Measurements from ENCODE around the gene GP2. TPM values are rescaled to one million over a fixed set of nuclear protein-coding genes. Genes with fewer than 3 reads are reported as not detected.

Gene GP2
- polyA plus RNA-seq, 1 of the 3 experiments (the other 2 are of a cell fraction) = not detected

DNA sequence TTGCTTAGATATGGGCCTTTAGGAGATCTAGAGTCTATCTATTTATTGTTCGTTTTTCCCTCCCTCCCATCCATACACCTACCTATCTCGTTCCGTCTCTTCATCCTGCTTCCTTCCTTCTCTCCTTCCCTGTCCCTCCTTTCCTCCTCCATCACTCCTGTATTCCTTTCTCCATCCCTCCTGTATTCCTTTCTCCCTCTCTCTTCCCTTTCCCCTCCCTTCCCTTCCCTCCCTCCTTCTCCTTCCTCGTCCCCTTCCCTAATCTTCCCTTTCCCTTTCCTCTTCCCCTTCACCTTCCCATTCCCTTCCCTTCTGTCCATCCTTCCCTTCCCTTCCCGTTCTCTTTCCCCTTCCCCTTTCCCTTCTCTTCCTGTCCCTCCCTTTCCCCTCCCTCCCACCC lies 10.6 kb downstream of the GP2 start (continued):
- TF ChIP-seq, protein P1, sequence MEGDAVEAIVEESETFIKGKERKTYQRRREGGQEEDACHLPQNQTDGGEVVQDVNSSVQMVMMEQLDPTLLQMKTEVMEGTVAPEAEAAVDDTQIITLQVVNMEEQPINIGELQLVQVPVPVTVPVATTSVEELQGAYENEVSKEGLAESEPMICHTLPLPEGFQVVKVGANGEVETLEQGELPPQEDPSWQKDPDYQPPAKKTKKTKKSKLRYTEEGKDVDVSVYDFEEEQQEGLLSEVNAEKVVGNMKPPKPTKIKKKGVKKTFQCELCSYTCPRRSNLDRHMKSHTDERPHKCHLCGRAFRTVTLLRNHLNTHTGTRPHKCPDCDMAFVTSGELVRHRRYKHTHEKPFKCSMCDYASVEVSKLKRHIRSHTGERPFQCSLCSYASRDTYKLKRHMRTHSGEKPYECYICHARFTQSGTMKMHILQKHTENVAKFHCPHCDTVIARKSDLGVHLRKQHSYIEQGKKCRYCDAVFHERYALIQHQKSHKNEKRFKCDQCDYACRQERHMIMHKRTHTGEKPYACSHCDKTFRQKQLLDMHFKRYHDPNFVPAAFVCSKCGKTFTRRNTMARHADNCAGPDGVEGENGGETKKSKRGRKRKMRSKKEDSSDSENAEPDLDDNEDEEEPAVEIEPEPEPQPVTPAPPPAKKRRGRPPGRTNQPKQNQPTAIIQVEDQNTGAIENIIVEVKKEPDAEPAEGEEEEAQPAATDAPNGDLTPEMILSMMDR (IDR thresholded peaks at IDR 0.05) = no peak
- no peak for TF ChIP-seq JUND (IDR thresholded peaks at IDR 0.05)
- TF ChIP-seq FOXM1 (IDR thresholded peaks at IDR 0.05; ENCODE audit: low read depth) = no peak
- TF ChIP-seq MXI1 (IDR thresholded peaks at IDR 0.05; ENCODE audit: low read depth, low read length) = no peak
- TF ChIP-seq, protein P2, sequence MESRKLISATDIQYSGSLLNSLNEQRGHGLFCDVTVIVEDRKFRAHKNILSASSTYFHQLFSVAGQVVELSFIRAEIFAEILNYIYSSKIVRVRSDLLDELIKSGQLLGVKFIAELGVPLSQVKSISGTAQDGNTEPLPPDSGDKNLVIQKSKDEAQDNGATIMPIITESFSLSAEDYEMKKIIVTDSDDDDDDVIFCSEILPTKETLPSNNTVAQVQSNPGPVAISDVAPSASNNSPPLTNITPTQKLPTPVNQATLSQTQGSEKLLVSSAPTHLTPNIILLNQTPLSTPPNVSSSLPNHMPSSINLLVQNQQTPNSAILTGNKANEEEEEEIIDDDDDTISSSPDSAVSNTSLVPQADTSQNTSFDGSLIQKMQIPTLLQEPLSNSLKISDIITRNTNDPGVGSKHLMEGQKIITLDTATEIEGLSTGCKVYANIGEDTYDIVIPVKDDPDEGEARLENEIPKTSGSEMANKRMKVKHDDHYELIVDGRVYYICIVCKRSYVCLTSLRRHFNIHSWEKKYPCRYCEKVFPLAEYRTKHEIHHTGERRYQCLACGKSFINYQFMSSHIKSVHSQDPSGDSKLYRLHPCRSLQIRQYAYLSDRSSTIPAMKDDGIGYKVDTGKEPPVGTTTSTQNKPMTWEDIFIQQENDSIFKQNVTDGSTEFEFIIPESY (IDR thresholded peaks at IDR 0.05; ENCODE audit: borderline replicate concordance, low read depth) = no peak
- TF ChIP-seq MAX (IDR thresholded peaks at IDR 0.05; ENCODE audit: low read depth) = no peak
- TF ChIP-seq REST (IDR thresholded peaks at IDR 0.05; ENCODE audit: low read depth, low read length) = no peak

DNA sequence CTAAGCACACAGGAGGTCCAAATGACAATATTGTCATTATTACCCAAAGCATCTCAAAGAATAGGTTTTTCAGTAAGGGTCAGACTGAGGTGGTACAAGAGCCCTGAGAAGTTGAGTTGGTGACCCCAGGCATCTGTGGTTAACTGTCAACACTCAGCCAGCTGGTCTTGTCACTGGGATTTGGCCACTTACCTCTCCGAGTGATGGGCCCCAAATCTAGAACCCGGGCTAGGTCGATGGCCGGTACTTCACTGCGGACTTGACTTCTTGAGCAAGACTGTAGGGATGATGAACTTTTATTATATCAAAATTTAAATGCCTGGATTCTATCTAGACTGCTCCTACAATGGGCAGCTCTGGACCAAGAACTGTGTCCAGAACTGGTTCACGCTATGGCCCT lies 11.5 kb downstream of the GP2 start:
- POLR2A ChIA-PET = no interaction called here
- no peak for DNase-seq
- Histone ChIP-seq H3K27ac (ENCODE audit: low read depth in 2 of 2, low read length in 1 of 2) (no peak overlapping the region), H3K27me3 (ENCODE audit: insufficient read depth) (no peaks in the 10 kb centered on the region), H3K9me2 (no peaks in the 10 kb centered on the region), H3K9me3 (no peaks in the 10 kb centered on the region), H3K4me2 (no peak overlapping the region), H2AFZ (ENCODE audit: low read depth) (no peak overlapping the region), H3K9ac (no peak overlapping the region), H3F3A (replicated peaks; ENCODE audit: insufficient read depth) (no peaks in the 10 kb centered on the region), H3K4me1 (ENCODE audit: control insufficient read depth in 1 of 2, insufficient read depth in 2 of 2, low read depth in 1 of 2, low read length in 1 of 2) (no peaks in the 10 kb centered on the region), H3K36me3 (replicated peaks in 1 of 2; ENCODE audit: control insufficient read depth in 1 of 2, insufficient read depth in 2 of 2, low read length in 1 of 2) (no peaks in the 10 kb centered on the region), H3K79me2 (ENCODE audit: insufficient read depth) (no peaks in the 10 kb centered on the region), H3K4me3 (ENCODE audit: low read depth in 2 of 2, low read length in 1 of 2) (no peak overlapping the region), H4K20me1 (ENCODE audit: insufficient read depth) (no peaks in the 10 kb centered on the region)
- 37% methylated on average over 6 of the region's 6 CpGs for WGBS (ENCODE audit: low lambda C conversion rate)
- TF ChIP-seq SMC3 (IDR thresholded peaks at IDR 0.05; ENCODE audit: low read depth, low read length) = no peak
- TF ChIP-seq NFIC (IDR thresholded peaks at IDR 0.05; ENCODE audit: borderline replicate concordance) = no peak
- CTCF ChIA-PET = interaction anchor here (1.0 to 1.8 kb wide), 3 partner anchors 12 to 409 kb away, joined by 3 to 9 read pairs (median 4); no protein-coding TSS in a partner anchor

Data from SK-N-SH (cell line).